ENCODE measurements around the gene NDUFV3. TPM values are rescaled to one million over a fixed set of nuclear protein-coding genes. Genes with fewer than 3 reads are reported as not detected.

NDUFV3 gene
- total and polyA plus RNA-seq, 2 donors (not counting 3 experiments of a cell fraction or from before 2014, with no cell fraction given): 13.4 to 45.7 TPM

GRCh38 chr21:42862774-42863503 is 30.2 kb upstream of the NDUFV3 start:
- no TSS peak for BruUV-seq (replicated peaks)
- no peaks in the 10 kb centered on the region for H3K9me3 ChIP-seq (replicated peaks; ENCODE audit: control insufficient read depth, insufficient read depth, low read length)
- H2AFZ ChIP-seq (ENCODE audit: low read depth, low read length): no peak overlapping the region
- TF ChIP-seq POLR2A (IDR thresholded peaks at IDR 0.05; ENCODE audit: low read depth, low read length): no peak
- no peak for TF ChIP-seq CTCF (IDR thresholded peaks at IDR 0.05; ENCODE audit: extremely low read depth in 1 of 2, insufficient read depth in 1 of 2, low read depth in 1 of 2, low read length in 2 of 2)
- TF ChIP-seq GATA2 (IDR thresholded peaks at IDR 0.05; ENCODE audit: insufficient read depth, insufficient read length, low read depth, low read length): no peak
- TF ChIP-seq MYC (IDR thresholded peaks at IDR 0.05; ENCODE audit: low read depth, low read length): no peak
- no peak for TF ChIP-seq MAX (IDR thresholded peaks at IDR 0.05; ENCODE audit: insufficient read depth, insufficient read length)
- TF ChIP-seq EZH2 (IDR thresholded peaks at IDR 0.05; ENCODE audit: borderline replicate concordance, low read depth, low read length, severe bottlenecking): no peak
- dilution Hi-C loops (cut with MboI; ENCODE audit: extremely low pct_ligation_motif_present, low sequenced_read_pairs) (no loop called here), intact Hi-C loops (cut with micrococcal nuclease) (no loop called here)
- peaks cover 83% of the 10 kb centered on the region for H3K79me2 ChIP-seq (ENCODE audit: control insufficient read depth, insufficient read depth, low read length)
- H4K20me1 ChIP-seq (replicated peaks; ENCODE audit: control insufficient read depth, extremely low read depth, insufficient read depth, low read length): no peaks in the 10 kb centered on the region
- H3K27me3 ChIP-seq (ENCODE audit: control insufficient read depth in 2 of 2, insufficient read depth in 2 of 2, low read length in 2 of 2): no peaks in the 10 kb centered on the region
- H3K4me1 ChIP-seq (ENCODE audit: control insufficient read depth, extremely low read depth, insufficient read depth, low read length): peaks cover 16% of the 10 kb centered on the region
- H3K27ac ChIP-seq (ENCODE audit: insufficient read depth, low read depth, low read length): no peak overlapping the region
- H3K4me2 ChIP-seq (ENCODE audit: insufficient read depth, low read length): no peak overlapping the region
- peaks cover 11 to 29% of the 10 kb centered on the region in 2 experiments for H3K36me3 ChIP-seq (ENCODE audit: control insufficient read depth in 2 of 2, extremely low read depth in 1 of 2, insufficient read depth in 2 of 2, low read length in 2 of 2)
- POLR2A ChIA-PET: no interaction called here
- H3K9ac ChIP-seq (replicated peaks; ENCODE audit: extremely low read depth, insufficient read depth, low read length): no peak overlapping the region
- CTCF ChIA-PET: no interaction called here
- FAIRE-seq (no peak), DNase-seq (ENCODE audit: low read depth, low spot score) (no peak)
- no peaks in the 10 kb centered on the region for H3K9me1 ChIP-seq (replicated peaks; ENCODE audit: control insufficient read depth, extremely low read depth, insufficient read depth, low read length)
- no peak overlapping the region for H3K4me3 ChIP-seq (replicated peaks in 1 of 3; ENCODE audit: insufficient read depth in 1 of 3, low read depth in 1 of 3, low read length in 3 of 3)
